DOHH2 (cell line): ENCODE results near the gene ELANE.

Experiments
- CTCF ChIP-seq: fragments of 200-600 bp; sonication (generic); IDR thresholded peaks from one replicate; pipeline ENCODE4 v1.5.1; 2014; ENCODE audit warnings: antibody characterized with exemption, mild to moderate bottlenecking, low read depth, low read length; ENCODE audit not compliant: poor library complexity, severe bottlenecking
- EZH2phosphoT487 ChIP-seq: fragments of 200-600 bp; sonication (generic); IDR thresholded peaks from 2 replicates; pipeline ENCODE4 v1.6.1; 2017; ENCODE audit warnings: borderline replicate concordance, mild to moderate bottlenecking, antibody characterized with exemption, low read length, moderate library complexity, mixed read lengths

- TF ChIP-seq EZH2phosphoT487: no peak
- no peak for TF ChIP-seq CTCF
Observed at GRCh38 chr19:807627-808422, 44.3 kb upstream of the ELANE start.
